KOPT-K1 (cell line): ENCODE measurements around the gene CPTP.

Experiments
- H3K27ac ChIP-seq: fragments of 200-600 bp; sonication (generic); 2 replicates; pipeline ENCODE4 v1.5.1; 2016; ENCODE audit warnings: antibody characterized with exemption, mild to moderate bottlenecking, low read depth, low read length; ENCODE audit not compliant: poor library complexity, severe bottlenecking
- H3K36me3 ChIP-seq: fragments of 200-600 bp; sonication (generic); 2 replicates; pipeline ENCODE4 v1.5.1; 2017; ENCODE audit warnings: antibody characterized with exemption, mild to moderate bottlenecking, low read length, moderate library complexity; ENCODE audit not compliant: insufficient read depth
- H3K9me3 ChIP-seq: fragments of 200-600 bp; sonication (generic); 2 replicates; pipeline ENCODE4 v1.5.1; 2017; ENCODE audit warnings: antibody characterized with exemption, low read length, mild to moderate bottlenecking; ENCODE audit not compliant: insufficient read depth, poor library complexity, severe bottlenecking

CPTP gene

GRCh38 chr1:1351511-1352427 lies 27.2 kb downstream of the CPTP start:
- no peaks in the 10 kb centered on the region for H3K9me3 ChIP-seq
- H3K27ac ChIP-seq, result no peak overlapping the region
- H3K36me3 ChIP-seq, result no peaks in the 10 kb centered on the region

GRCh38 chr1:1352786-1353388 lies 28.3 kb downstream of the CPTP start:
- Histone ChIP-seq H3K36me3 (no peaks in the 10 kb centered on the region), H3K9me3 (no peaks in the 10 kb centered on the region), H3K27ac (no peak overlapping the region)

GRCh38 chr1:1353389-1354151 lies 29.0 kb downstream of the CPTP start:
- no peak overlapping the region for H3K27ac ChIP-seq
- H3K36me3 ChIP-seq, result no peaks in the 10 kb centered on the region
- H3K9me3 ChIP-seq, result no peaks in the 10 kb centered on the region

GRCh38 chr1:1354271-1355247 lies 30.0 kb downstream of the CPTP start:
- H3K27ac ChIP-seq, result no peak overlapping the region
- H3K36me3 ChIP-seq, result no peaks in the 10 kb centered on the region
- H3K9me3 ChIP-seq, result no peaks in the 10 kb centered on the region

GRCh38 chr1:1355416-1355815 lies 30.8 kb downstream of the CPTP start:
- Histone ChIP-seq H3K36me3 (no peaks in the 10 kb centered on the region), H3K9me3 (no peaks in the 10 kb centered on the region), H3K27ac (no peak overlapping the region)

- H3K9me3 ChIP-seq, result no peaks in the 10 kb centered on the region
- H3K27ac ChIP-seq, result no peak overlapping the region
- H3K36me3 ChIP-seq, result no peaks in the 10 kb centered on the region
Measured at GRCh38 chr1:1356166-1356795, 31.7 kb downstream of the CPTP start.

GRCh38 chr1:1356796-1357401 lies 32.3 kb downstream of the CPTP start:
- Histone ChIP-seq H3K27ac (no peak overlapping the region), H3K9me3 (no peaks in the 10 kb centered on the region), H3K36me3 (no peaks in the 10 kb centered on the region)

DNA sequence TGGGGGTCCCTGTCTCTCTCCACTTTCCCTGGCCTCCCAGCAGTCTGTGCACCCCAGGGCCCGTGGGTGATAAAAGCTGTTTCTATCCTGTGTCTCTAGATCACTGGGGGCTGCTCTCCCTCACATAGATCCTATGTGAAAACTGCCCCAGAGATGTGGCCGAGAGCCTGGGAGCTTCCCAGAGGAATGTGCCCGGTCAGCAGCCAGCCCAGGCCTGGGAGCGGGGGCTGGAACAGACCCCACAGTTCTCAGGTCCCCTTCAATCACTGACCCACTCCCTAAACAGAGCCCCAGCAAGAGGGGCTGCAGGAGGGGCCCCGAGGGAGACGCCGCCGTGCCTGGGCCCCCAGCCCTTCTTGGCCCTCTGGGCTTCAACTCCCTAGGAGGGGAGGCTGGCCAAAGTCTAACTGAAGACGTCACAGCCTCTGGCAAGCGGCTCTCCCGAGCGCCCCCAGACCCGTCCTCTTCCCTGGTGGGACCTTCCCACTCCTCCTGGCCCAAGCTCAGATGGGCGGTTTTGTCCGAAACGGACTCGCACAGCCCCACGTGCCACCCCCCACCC lies 33.4 kb downstream of the CPTP start:
- Histone ChIP-seq H3K27ac (no peak overlapping the region), H3K36me3 (no peaks in the 10 kb centered on the region), H3K9me3 (no peaks in the 10 kb centered on the region)

GRCh38 chr1:1358433-1359271 lies 34.0 kb downstream of the CPTP start, which contains the start of gene MXRA8:
Gene MXRA8, minus strand, starts transcription at chr1:1358555. Its CDS starts 51 bp downstream, at chr1:1358504.
- H3K9me3 ChIP-seq, result no peaks in the 10 kb centered on the region
- H3K27ac ChIP-seq, result no peak within 1 kb of the TSS
- H3K36me3 ChIP-seq, result no peaks in the 10 kb centered on the region

DNA sequence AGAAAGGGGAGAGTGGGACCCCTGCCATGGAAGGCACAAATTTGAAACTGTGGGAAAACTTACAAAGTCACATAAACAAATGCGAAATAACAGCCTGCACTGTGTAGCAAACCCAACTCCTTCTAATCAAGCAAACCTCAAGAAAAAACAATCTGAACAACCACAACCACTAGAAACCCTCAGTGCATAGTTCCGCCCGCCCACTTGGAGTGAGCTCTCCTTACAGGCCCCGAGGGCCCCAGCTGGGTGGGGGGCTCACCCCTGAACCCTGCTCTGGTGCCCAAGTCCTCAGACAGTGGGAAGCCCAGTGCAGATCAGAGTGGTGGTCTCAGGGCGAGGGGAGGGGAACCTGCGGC lies 34.7 kb downstream of the CPTP start:
- no peak overlapping the region for H3K27ac ChIP-seq

DNA sequence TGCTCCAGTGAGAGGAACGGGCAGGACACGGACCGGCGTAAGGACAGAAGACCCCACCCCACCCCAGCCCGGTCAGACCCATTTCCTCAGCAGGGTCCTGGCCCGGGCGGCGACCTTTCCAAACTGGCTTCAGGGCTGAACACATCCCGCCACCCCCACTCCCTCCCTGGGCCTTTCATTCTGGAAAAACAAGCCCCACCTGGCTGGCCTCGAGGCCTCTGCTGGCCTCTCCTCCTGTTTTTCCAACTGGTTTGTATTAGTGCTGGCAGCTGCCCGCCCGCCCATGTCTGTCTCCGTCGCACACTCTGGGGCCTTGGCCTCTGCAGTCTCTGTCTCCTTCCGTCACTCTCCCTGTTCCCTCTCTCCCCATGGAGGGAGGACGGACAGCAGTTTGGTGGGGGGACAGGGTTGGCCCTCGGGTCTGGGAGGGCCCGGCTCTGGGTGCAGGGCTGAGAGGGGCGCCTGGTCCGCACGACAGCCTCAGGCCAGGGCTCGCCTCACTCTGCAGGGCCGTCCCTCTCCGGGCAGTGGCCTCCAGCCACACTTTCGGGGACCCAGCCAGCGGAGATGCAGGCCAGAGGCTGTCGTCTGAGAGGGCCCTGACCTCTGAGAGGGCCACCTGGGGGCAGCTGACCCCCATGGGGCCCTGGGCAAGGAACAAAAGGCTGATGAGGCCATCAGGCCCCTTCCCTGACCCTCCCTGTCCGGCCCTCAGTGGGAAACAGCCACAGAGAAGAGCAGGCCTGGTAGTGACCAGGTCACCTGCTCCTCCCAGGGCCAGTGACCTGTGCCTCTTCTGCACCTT lies 35.3 kb downstream of the CPTP start:
- Histone ChIP-seq H3K27ac (no peak overlapping the region), H3K9me3 (no peaks in the 10 kb centered on the region), H3K36me3 (no peaks in the 10 kb centered on the region)

More for the DNA sequence above, 34.7 kb downstream of the CPTP start:
- no peaks in the 10 kb centered on the region for H3K36me3 ChIP-seq
- H3K9me3 ChIP-seq, result no peaks in the 10 kb centered on the region

DNA sequence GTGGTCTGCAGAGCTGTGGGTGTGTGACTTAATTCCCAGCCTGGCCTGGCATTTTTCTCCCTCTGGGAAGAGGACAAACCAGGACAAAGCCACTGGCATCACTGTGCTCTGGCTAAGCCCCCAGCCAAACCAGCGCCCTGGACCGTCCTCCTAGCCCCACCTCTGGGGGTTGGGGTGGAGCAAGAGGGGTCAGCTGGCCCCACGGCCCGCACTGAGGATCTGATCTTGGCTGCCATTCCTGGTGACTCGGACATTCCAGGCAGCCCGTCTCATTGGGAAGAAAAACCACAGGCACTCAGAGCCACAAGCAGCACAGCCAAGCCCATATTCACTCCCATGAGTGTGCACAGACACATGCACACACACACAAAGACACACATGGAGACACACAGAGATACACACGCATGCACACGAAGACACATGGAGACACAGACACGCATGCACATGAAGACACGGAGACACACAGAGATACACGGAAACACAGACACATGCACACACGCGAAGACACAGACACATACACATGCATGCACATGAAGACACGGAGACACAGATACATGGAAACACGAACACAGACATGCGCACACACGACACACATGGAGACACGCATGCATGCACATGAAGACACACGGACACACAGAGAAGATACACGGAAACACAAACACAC lies 36.0 kb downstream of the CPTP start:
- H3K9me3 ChIP-seq, result no peaks in the 10 kb centered on the region
- no peak overlapping the region for H3K27ac ChIP-seq
- no peaks in the 10 kb centered on the region for H3K36me3 ChIP-seq
